Measurements from ENCODE around the gene DCK. TPM values are rescaled to one million over a fixed set of nuclear protein-coding genes. Genes with fewer than 3 reads are reported as not detected.
"Not testable (repeated sequence)": the region's sequence is repeated elsewhere in the genome, so short reads cannot be mapped to it uniquely, and the experiment has no call there.

DCK gene
- total RNA-seq, 1 experiment from 2014 or later, result 12.9 TPM

DNA sequence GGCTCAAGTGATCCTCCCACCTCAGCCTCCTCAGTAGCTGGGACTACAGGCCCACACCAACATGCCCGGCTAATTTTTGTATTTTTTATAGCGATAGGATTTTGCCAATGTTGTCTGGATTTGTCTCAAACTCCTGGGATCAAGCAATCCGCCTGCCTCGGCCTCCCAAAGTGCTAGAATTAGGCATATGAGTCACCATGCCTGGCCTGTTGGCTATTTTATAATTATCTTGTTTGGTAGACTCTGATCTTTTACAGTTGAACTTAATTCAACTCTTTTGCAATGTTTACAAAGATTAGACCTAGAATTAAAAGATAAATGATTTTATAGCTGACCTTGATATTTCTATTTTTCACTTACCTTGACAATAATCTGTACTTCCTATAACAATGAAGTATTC lies 18.0 kb downstream of the DCK start:
- Mint-ChIP-seq H3K27ac (ENCODE audit: unreplicated experiment) (no peak overlapping the region), H3K36me3 (ENCODE audit: insufficient read depth, unreplicated experiment) (peaks cover 4% of the 10 kb centered on the region), H3K4me3 (ENCODE audit: low read depth, unreplicated experiment) (no peak overlapping the region), H3K27me3 (ENCODE audit: unreplicated experiment) (no peaks in the 10 kb centered on the region), H3K9me3 (ENCODE audit: low read depth, unreplicated experiment) (peaks cover 5% of the 10 kb centered on the region), H3K4me1 (ENCODE audit: low read depth, unreplicated experiment) (no peaks in the 10 kb centered on the region)
- intact Hi-C loops (cut with micrococcal nuclease; ENCODE audit: unreplicated experiment), result loop anchor here (5.0 kb wide), 1 partner anchor 359 kb away; no protein-coding TSS in a partner anchor
- BruUV-seq (replicated peaks), result no TSS peak
- CTCF ChIA-PET, result no interaction called here
- TF ChIP-seq CTCF (IDR thresholded peaks at IDR 0.05; ENCODE audit: unreplicated experiment), result no peak
- DNase-seq, result no peak

- intact Hi-C loops (cut with micrococcal nuclease; ENCODE audit: unreplicated experiment); H3K4me3 Mint-ChIP-seq (ENCODE audit: low read depth, unreplicated experiment); H3K27me3 Mint-ChIP-seq (ENCODE audit: unreplicated experiment); H3K27ac Mint-ChIP-seq (ENCODE audit: unreplicated experiment); H3K4me1 Mint-ChIP-seq (ENCODE audit: low read depth, unreplicated experiment); CTCF ChIA-PET; DNase-seq; H3K36me3 Mint-ChIP-seq (ENCODE audit: insufficient read depth, unreplicated experiment); BruUV-seq (replicated peaks); H3K9me3 Mint-ChIP-seq (ENCODE audit: low read depth, unreplicated experiment): not testable (repeated sequence)
Observed at GRCh38 chr4:71017391-71017790, 23.9 kb downstream of the DCK start.

DNA sequence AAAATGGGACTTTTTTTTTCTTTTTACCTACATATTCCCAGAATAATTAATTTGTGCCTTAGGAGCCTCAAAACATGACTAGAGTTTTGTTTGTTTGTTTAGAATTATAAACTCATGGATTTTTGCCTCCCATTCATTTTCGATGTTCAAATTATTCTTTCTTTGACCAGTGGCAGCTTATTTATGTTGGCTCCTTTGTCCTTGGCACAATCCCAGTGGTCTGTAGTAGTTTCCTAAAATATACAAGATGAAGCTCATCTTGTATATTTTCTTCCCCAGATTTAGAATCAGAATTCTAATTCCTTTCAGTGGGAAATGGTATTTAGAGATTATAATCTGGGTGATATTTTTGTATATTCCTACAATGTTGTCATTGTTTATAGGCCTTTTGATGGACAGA lies 27.2 kb downstream of the DCK start:
- Mint-ChIP-seq H3K9me3 (ENCODE audit: low read depth, unreplicated experiment) (no peaks in the 10 kb centered on the region), H3K36me3 (ENCODE audit: insufficient read depth, unreplicated experiment) (no peaks in the 10 kb centered on the region), H3K27me3 (ENCODE audit: unreplicated experiment) (no peaks in the 10 kb centered on the region), H3K4me1 (ENCODE audit: low read depth, unreplicated experiment) (no peaks in the 10 kb centered on the region), H3K27ac (ENCODE audit: unreplicated experiment) (no peak overlapping the region), H3K4me3 (ENCODE audit: low read depth, unreplicated experiment) (no peak overlapping the region)
- CTCF ChIA-PET, result no interaction called here
- BruUV-seq (replicated peaks), result no TSS peak
- TF ChIP-seq CTCF (IDR thresholded peaks at IDR 0.05; ENCODE audit: unreplicated experiment), result no peak
- intact Hi-C loops (cut with micrococcal nuclease; ENCODE audit: unreplicated experiment), result no loop called here
- DNase-seq, result no peak

GRCh38 chr4:71025654-71026053 lies 32.2 kb downstream of the DCK start:
- no peaks in the 10 kb centered on the region for H3K36me3 Mint-ChIP-seq (ENCODE audit: insufficient read depth, unreplicated experiment)
- no peaks in the 10 kb centered on the region for H3K27me3 Mint-ChIP-seq (ENCODE audit: unreplicated experiment)
- no peaks in the 10 kb centered on the region for H3K9me3 Mint-ChIP-seq (ENCODE audit: low read depth, unreplicated experiment)
- no peak for TF ChIP-seq CTCF (IDR thresholded peaks at IDR 0.05; ENCODE audit: unreplicated experiment)
- no peak for DNase-seq
- H3K4me3 Mint-ChIP-seq (ENCODE audit: low read depth, unreplicated experiment), result no peak overlapping the region
- intact Hi-C loops (cut with micrococcal nuclease; ENCODE audit: unreplicated experiment), result no loop called here
- no TSS peak for BruUV-seq (replicated peaks)
- no peaks in the 10 kb centered on the region for H3K4me1 Mint-ChIP-seq (ENCODE audit: low read depth, unreplicated experiment)
- H3K27ac Mint-ChIP-seq (ENCODE audit: unreplicated experiment), result no peak overlapping the region
- CTCF ChIA-PET, result interaction anchor here (0.6 kb wide), 1 partner anchor 342 kb away, joined by 4 read pairs; no protein-coding TSS in a partner anchor

GRCh38 chr4:71026086-71026485 lies 32.6 kb downstream of the DCK start:
- Mint-ChIP-seq H3K36me3 (ENCODE audit: insufficient read depth, unreplicated experiment) (no peaks in the 10 kb centered on the region), H3K4me1 (ENCODE audit: low read depth, unreplicated experiment) (no peaks in the 10 kb centered on the region), H3K4me3 (ENCODE audit: low read depth, unreplicated experiment) (no peak overlapping the region), H3K9me3 (ENCODE audit: low read depth, unreplicated experiment) (no peaks in the 10 kb centered on the region), H3K27ac (ENCODE audit: unreplicated experiment) (no peak overlapping the region), H3K27me3 (ENCODE audit: unreplicated experiment) (no peaks in the 10 kb centered on the region)
- CTCF ChIA-PET, result interaction anchor here (0.6 kb wide), 1 partner anchor 342 kb away, joined by 4 read pairs; no protein-coding TSS in a partner anchor
- peak; percentile 6 for DNase-seq
- no peak for TF ChIP-seq CTCF (IDR thresholded peaks at IDR 0.05; ENCODE audit: unreplicated experiment)
- intact Hi-C loops (cut with micrococcal nuclease; ENCODE audit: unreplicated experiment), result no loop called here
- no TSS peak for BruUV-seq (replicated peaks)
